DLD1 (cell line): ENCODE data around the gene FCHO1.
"Not testable (repeated sequence)": the region's sequence is repeated elsewhere in the genome, so short reads cannot be mapped to it uniquely, and the experiment has no call there.

Experiments used
- in situ Hi-C: cut with HindIII; loops from 2 replicates; pipeline ENCODE4 v1.10.0; 2017; ENCODE audit warnings: low sequenced_read_pairs

Gene FCHO1

DNA sequence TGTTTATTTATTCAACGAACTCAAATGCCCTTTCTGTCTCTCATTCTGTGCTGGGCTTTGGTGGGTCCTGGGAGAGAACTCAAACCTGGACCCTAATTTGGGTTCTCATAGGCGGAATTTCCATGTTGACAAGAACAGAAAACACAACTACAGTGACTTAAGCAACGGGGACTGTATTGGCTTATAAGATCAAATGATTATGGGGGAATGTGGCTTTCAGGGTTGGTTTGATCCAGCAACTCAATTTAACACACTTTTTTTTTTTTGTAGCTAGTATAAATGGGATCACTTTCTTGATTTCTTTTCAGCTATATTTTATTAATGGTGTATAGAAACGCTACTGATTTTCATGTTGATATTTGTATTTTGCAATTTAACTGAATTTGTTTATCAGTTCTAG, 9.9 kb downstream of the FCHO1 start:
- in situ Hi-C loops: no loop called here

- in situ Hi-C loops: no loop called here
These were observed 11.4 kb downstream of the FCHO1 start for GRCh38 chr19:17762505-17763229.

DNA sequence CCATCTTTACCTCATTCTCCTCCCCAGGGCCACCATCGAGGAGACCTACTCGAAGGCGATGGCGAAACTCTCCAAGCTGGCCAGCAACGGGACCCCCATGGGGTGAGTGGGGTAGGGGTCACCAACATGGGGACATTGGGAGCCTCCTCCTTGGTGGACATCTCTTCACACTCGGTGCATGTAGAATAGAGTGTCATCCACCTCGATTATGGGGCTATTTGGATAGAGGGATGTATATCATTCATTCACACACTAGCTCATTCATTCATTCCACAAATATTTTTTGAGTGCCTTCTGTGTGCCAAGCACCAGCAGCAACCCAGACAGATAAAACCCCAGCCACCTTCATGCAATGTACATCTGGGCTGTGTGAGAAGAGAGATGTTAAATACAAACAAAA, 13.1 kb downstream of the FCHO1 start:
- in situ Hi-C loops: no loop called here

DNA sequence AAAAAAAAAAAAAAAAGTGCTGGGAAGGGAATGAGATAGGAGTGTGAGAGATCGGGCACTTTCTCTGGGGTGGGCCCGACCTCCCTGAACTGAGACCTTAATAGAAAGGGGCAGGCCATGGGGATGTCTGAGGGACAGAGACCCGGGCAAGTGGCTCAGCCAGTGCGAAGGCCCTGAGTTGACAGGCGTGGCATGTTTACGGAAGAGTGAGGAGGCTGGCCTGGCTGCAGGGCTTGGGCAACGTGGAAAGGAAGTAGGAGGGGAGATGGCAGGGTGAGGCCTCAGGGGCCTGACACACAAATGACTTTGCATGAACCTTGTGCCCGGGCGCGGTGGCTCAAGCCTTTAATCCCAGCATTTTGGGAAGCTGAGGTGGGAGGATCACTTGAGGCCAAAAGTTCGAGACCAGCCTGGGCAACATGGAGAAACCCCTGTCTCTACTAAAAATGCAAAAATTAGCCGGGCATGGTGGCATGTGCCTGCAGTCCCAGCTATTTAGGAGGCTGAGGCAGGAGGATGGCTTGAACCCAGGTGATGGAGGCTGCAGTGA, 13.9 kb downstream of the FCHO1 start:
- in situ Hi-C loops: no loop called here

GRCh38 chr19:17766543-17767131, 15.4 kb downstream of the FCHO1 start:
- in situ Hi-C loops: no loop called here

GRCh38 chr19:17767559-17767958, 16.3 kb downstream of the FCHO1 start:
- in situ Hi-C loops: no loop called here

- in situ Hi-C loops: no loop called here
These were observed 19.3 kb downstream of the FCHO1 start for GRCh38 chr19:17770613-17771012.

GRCh38 chr19:17772172-17772571, 20.9 kb downstream of the FCHO1 start:
- in situ Hi-C loops: no loop called here

- in situ Hi-C loops: no loop called here
These were observed 24.1 kb downstream of the FCHO1 start for GRCh38 chr19:17775245-17775927.

- in situ Hi-C loops: no loop called here
These were observed 24.9 kb downstream of the FCHO1 start for GRCh38 chr19:17775991-17776803.

GRCh38 chr19:17777840-17778239, 26.6 kb downstream of the FCHO1 start:
- in situ Hi-C loops: not testable (repeated sequence)

DNA sequence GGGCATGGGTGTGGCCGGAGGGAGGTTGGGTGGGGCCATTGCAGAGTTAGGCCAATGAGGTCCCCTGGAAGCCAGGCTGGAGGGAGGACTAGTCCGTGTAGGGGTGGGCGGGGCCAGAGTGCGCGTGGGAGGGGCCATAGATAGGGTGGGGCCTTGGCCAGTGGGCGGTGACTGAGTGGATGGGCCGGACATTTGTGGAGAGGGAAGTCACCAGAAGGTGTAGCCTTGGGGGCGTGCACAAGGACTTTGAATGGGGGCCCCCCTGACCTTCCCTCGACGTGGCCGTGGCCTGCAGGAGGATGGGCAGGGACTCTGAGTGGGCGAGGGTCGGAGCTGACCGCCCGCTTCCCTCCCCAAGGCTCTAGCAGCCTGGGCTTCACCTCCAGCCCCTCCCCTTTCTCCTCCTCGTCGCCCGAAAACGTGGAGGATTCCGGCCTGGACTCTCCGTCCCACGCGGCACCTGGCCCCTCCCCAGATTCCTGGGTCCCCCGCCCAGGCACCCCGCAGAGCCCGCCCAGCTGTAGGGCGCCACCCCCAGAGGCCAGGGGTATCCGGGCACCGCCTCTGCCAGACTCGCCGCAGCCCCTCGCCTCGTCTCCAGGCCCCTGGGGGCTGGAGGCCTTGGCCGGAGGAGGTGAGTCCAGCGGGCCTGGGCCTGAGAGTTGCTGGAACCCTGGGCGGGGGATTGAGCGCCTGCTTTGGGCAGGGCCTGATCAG, 27.1 kb downstream of the FCHO1 start:
- in situ Hi-C loops: no loop called here

DNA sequence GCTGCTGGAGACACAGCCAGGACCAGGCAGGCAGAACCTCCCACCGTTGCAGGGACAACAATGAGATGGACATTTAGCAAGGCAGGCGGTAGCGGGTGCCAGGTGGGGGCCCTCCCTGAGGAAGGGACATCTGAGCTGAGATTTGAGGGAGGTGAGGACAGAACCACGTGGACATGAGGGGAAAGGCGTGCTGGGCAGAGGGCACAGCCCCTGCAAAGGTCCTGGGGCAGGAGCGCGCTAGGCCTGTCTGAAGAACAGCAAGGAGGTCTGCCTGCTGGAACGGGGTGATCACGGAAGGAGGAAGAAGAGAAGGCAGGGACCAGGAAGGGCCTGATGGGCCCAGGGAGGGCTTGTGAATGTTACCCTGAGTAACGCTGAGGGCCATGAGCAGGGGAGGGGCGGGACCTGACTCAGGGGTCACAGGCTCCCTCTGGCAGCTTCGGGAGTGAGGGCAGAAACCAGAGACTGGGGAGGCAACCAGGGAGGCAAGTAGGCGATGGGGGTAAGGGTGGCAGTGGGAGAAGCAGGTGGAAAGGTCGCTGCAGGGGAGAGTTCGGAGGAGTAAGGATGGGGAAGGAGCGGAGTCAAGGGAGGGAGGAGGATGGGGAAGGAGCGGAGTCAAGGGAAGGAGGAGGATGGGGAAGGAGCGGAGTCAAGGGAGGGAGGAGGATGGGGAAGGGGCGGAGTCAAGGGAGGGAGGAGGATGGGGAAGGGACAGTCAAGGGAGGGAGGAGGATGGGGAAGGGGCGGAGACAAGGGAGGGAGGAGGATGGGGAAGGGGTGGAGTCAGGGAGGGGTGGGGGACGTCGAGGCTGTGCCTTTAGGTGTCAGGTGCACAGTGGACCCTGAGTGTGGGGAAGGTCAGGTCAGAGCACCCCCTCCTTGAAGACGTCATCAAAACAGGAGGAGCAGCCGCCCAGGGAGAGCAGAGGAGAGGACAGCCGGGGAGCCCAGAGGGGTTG, 28.0 kb downstream of the FCHO1 start:
- in situ Hi-C loops: no loop called here

GRCh38 chr19:17780781-17781180, 29.5 kb downstream of the FCHO1 start:
- in situ Hi-C loops: no loop called here

- in situ Hi-C loops: not testable (repeated sequence)
These were observed 32.4 kb downstream of the FCHO1 start for GRCh38 chr19:17783721-17784120.

- in situ Hi-C loops: no loop called here
These were observed 33.1 kb downstream of the FCHO1 start for GRCh38 chr19:17784201-17785008.

DNA sequence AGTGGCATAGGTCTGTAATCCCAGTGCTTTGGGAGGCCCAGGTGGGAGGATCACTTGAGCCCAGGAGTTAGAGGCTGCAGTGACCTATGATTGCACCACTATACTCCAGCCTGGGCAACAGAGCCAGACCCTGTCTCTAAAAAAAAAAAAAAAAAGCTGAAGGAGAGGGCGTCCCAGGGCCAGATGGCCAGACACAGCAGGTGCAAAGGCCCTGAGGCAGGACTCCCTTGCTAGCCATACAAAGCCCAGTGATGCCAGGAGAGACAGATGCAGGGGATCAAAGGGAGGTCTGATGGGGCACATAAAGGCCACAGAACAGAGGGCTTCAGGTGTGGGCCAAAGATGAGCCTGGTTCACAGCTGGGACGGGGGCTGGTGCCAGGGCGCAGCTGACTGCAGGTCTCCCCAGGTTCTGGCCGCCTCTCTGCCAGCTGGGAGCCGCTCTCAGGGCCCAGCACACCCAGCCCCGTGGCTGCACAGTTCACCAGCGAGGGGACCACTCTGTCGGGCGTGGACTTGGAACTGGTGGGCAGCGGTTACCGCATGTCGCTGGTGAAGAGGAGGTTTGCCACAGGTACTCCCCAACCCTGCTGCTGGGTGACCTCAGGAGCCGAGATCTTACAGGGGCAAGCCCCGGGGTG, 36.1 kb downstream of the FCHO1 start:
- in situ Hi-C loops: no loop called here

GRCh38 chr19:17788632-17789031, 37.4 kb downstream of the FCHO1 start:
- in situ Hi-C loops: no loop called here
